Progenitor cell of endocrine pancreas (in vitro differentiated cells): ENCODE measurements around the gene MIPOL1. TPM values are rescaled to one million over a fixed set of nuclear protein-coding genes. Genes with fewer than 3 reads are reported as not detected.
A peak's percentile ranks its signal among the peaks of the same experiment; 100 is the strongest.

ENCODE experiments used
- DNase-seq: peaks from one replicate; pipeline ENCODE4 v3.0.0; 2021; ENCODE audit warnings: low spot score; ENCODE audit not compliant: unreplicated experiment
- H3K27ac Mint-ChIP-seq: 2 replicates; pipeline ENCODE4 v1.8.0; 2021; ENCODE audit warnings: mild to moderate bottlenecking, moderate library complexity, mixed read lengths
- H3K27me3 Mint-ChIP-seq: 2 replicates; pipeline ENCODE4 v1.8.0; 2021; ENCODE audit warnings: mixed read lengths
- H3K36me3 Mint-ChIP-seq: 2 replicates; pipeline ENCODE4 v1.8.0; 2022; ENCODE audit warnings: mixed read lengths; ENCODE audit not compliant: insufficient read depth
- H3K4me1 Mint-ChIP-seq: 2 replicates; pipeline ENCODE4 v1.8.0; 2021; ENCODE audit warnings: low read depth, mixed read lengths
- H3K4me3 Mint-ChIP-seq: 2 replicates; pipeline ENCODE4 v1.8.0; 2021; ENCODE audit warnings: low read depth, mild to moderate bottlenecking, moderate library complexity, mixed read lengths
- H3K9me3 Mint-ChIP-seq: 2 replicates; pipeline ENCODE4 v1.8.0; 2021; ENCODE audit warnings: low read depth, mixed read lengths
- CTCF ChIP-seq: fragments of 200-600 bp; sonication (generic); IDR thresholded peaks from one replicate; pipeline ENCODE4 v1.5.0; 2021; ENCODE audit warnings: antibody characterized with exemption, mild to moderate bottlenecking; ENCODE audit not compliant: unreplicated experiment
- total RNA-seq: library from RNA; stranded (reverse); gene quantifications from 2 replicates; pipeline ENCODE4 v1.2.1, GENCODE V29; 2021

MIPOL1 gene
- total RNA-seq, 1 donor from 2014 or later, result 25.6 TPM

GRCh38 chr14:37597914-37598746, 400.4 kb downstream of the MIPOL1 start:
- Mint-ChIP-seq H3K4me1 (peaks cover 33% of the 10 kb centered on the region), H3K4me3 (peak overlapping the region; percentile 90)
- DNase-seq, result no peak

GRCh38 chr14:37598747-37599506, 401.2 kb downstream of the MIPOL1 start:
- Mint-ChIP-seq H3K4me3 (peak overlapping the region; percentile 79), H3K9me3 (no peaks in the 10 kb centered on the region), H3K36me3 (peaks cover 8% of the 10 kb centered on the region), H3K27me3 (no peaks in the 10 kb centered on the region), H3K4me1 (peaks cover 36% of the 10 kb centered on the region), H3K27ac (peak overlapping the region; percentile 95)
- TF ChIP-seq CTCF, result no peak
- DNase-seq, result no peak

More at GRCh38 chr14:37597914-37598746, 400.4 kb downstream of the MIPOL1 start:
- no peak for TF ChIP-seq CTCF
- H3K27me3 Mint-ChIP-seq, result no peaks in the 10 kb centered on the region
- H3K27ac Mint-ChIP-seq, result peak overlapping the region; percentile 95
- no peaks in the 10 kb centered on the region for H3K9me3 Mint-ChIP-seq
- H3K36me3 Mint-ChIP-seq, result peaks cover 7% of the 10 kb centered on the region

GRCh38 chr14:37599507-37600368, 402.0 kb downstream of the MIPOL1 start:
- H3K4me3 Mint-ChIP-seq, result peak overlapping the region; percentile 79
- H3K9me3 Mint-ChIP-seq, result no peaks in the 10 kb centered on the region
- no peaks in the 10 kb centered on the region for H3K27me3 Mint-ChIP-seq
- no peak for DNase-seq
- peak overlapping the region; percentile 95 for H3K27ac Mint-ChIP-seq
- peaks cover 36% of the 10 kb centered on the region for H3K4me1 Mint-ChIP-seq
- peaks cover 6% of the 10 kb centered on the region for H3K36me3 Mint-ChIP-seq
- TF ChIP-seq CTCF, result no peak

- Mint-ChIP-seq H3K36me3 (peaks cover 9% of the 10 kb centered on the region), H3K27me3 (no peaks in the 10 kb centered on the region), H3K27ac (no peak overlapping the region), H3K4me1 (peaks cover 36% of the 10 kb centered on the region), H3K4me3 (peak overlapping the region; percentile 79), H3K9me3 (no peaks in the 10 kb centered on the region)
- DNase-seq, result no peak
- no peak for TF ChIP-seq CTCF
Observed at GRCh38 chr14:37600880-37601741, 403.4 kb downstream of the MIPOL1 start.
